Activated CD4-positive, alpha-beta memory T cell treated with anti-CD3 and anti-CD28 coated beads, Interleukin-2, amount 10 ng/mL, durations not matched to agents 7 days and 5 days (primary cell): ENCODE data around the gene HTN3. TPM values are rescaled to one million over a fixed set of nuclear protein-coding genes. Genes with fewer than 3 reads are reported as not detected.
"Not testable (repeated sequence)": the region's sequence is repeated elsewhere in the genome, so short reads cannot be mapped to it uniquely, and the experiment has no call there.

Experiments used
- CTCF ChIA-PET: fragments of 350-600 bp; sonication (Branson Sonifier 250); formaldehyde crosslinking; loops from one replicate; lab custom pipeline; 2021; ENCODE audit warnings: antibody characterized with exemption, inconsistent platforms; lab: Charles Lee
- POLR2A ChIA-PET: fragments of 350-600 bp; sonication (Branson Sonifier 250); formaldehyde crosslinking; loops from one replicate; lab custom pipeline; 2021; ENCODE audit warnings: antibody characterized with exemption; lab: Charles Lee
- DNase-seq: peaks from one replicate; pipeline ENCODE4 v3.0.0-alpha.2; 2020
- H3K27ac Mint-ChIP-seq: one replicate; pipeline ENCODE4 v1.8.0; 2021; ENCODE audit warnings: mild to moderate bottlenecking, mixed read lengths
- H3K27me3 Mint-ChIP-seq: one replicate; pipeline ENCODE4 v1.8.0; 2021; ENCODE audit warnings: mixed read lengths
- H3K36me3 Mint-ChIP-seq: one replicate; pipeline ENCODE4 v1.8.0; 2021; ENCODE audit warnings: low read depth, mixed read lengths
- H3K4me1 Mint-ChIP-seq: one replicate; pipeline ENCODE4 v1.8.0; 2021; ENCODE audit warnings: mixed read lengths
- H3K4me3 Mint-ChIP-seq: one replicate; pipeline ENCODE4 v1.8.0; 2021; ENCODE audit warnings: mild to moderate bottlenecking, mixed read lengths
- H3K9me3 Mint-ChIP-seq: one replicate; pipeline ENCODE4 v1.8.0; 2021; ENCODE audit warnings: mixed read lengths
- total RNA-seq, 2 experiments: library from RNA; stranded (reverse); gene quantifications; one replicate each; pipeline ENCODE4 v1.2.3, GENCODE V29; 2021

Gene HTN3
- total RNA-seq, 2 experiments from 2014 or later = not detected

DNA sequence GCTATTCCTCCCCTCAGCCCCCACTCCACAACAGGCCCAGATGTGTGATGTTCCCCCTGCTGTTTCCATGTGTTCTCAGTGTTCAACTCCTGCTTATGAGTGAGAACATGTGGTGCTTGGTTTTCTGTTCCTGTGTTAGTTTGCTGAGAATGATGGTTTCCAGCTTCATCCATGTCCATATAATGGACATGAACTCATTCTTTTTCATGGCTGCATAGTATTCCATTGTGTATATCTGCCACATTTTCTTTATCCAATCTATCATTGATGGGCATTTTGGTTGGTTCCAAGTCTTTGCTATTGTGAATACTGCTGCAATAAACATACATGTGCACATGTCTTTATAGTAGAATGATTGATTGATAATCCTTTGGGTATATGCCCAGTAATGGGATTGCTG is 11.7 kb downstream of the HTN3 start:
- H3K36me3 Mint-ChIP-seq, H3K4me1 Mint-ChIP-seq, H3K4me3 Mint-ChIP-seq, DNase-seq, H3K27me3 Mint-ChIP-seq, H3K27ac Mint-ChIP-seq, H3K9me3 Mint-ChIP-seq, POLR2A ChIA-PET, CTCF ChIA-PET: not testable (repeated sequence)

DNA sequence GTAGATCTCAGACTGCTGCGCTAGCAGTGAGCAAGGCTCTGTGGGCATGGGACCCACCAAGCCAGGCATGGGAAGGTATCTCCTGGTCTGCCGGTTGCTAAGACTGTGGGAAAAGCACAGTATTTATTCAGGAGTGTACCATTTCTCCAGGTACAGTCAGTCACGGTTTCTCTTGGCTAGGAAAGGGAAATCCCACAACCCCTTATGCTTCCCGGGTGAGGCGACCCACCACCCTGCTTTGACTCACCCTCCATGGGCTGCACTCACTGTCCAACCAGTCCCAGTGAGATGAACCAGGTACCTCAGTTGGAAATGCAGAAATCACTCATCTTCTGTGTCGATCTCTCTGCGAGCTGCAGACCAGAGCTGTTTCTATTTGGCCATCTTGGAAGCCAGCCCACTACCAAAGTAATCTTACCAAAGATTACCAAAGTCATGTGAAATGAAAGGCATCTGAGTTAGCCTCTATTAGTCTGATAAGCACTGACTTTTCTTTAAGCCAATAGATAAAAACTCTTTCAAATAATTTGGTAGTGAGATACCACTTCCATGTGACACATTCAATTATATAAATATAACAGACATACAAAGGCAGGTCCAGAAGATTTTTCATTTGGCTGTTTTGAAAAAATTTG is 13.5 kb downstream of the HTN3 start:
- ChIA-PET POLR2A (no interaction called here), CTCF (no interaction called here)
- Mint-ChIP-seq H3K27me3 (no peaks in the 10 kb centered on the region), H3K4me3 (no peak overlapping the region), H3K4me1 (no peaks in the 10 kb centered on the region), H3K27ac (no peak overlapping the region), H3K36me3 (no peaks in the 10 kb centered on the region), H3K9me3 (peaks cover 9% of the 10 kb centered on the region)
- no peak for DNase-seq

DNA sequence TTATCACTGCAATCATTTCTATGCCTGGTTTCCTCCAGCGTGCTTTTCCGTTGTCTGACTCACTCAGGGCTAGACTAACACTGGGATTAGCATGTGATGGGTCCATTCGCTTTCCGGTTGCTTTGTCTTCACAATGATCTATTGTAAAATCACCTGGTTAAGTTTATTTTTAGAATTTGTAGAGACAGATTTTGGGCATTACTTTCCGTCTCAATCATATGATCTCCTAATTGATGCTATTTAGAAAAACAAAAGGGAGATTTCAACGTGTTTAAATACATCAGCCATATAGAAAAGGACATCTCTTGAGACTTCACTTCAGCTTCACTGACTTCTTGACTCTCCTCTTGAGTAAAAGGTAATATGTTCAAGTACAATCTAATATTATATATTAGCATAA is 21.9 kb downstream of the HTN3 start, which contains the start of gene HTN1:
HTN1 (plus strand) TSS at position 301 of the 400 bp plus-strand sequence. CDS start 2,639 bp downstream, outside the sequence.
- H3K36me3 Mint-ChIP-seq, H3K27ac Mint-ChIP-seq, H3K4me1 Mint-ChIP-seq, H3K27me3 Mint-ChIP-seq, H3K4me3 Mint-ChIP-seq, CTCF ChIA-PET, POLR2A ChIA-PET, DNase-seq, H3K9me3 Mint-ChIP-seq: not testable (repeated sequence)

DNA sequence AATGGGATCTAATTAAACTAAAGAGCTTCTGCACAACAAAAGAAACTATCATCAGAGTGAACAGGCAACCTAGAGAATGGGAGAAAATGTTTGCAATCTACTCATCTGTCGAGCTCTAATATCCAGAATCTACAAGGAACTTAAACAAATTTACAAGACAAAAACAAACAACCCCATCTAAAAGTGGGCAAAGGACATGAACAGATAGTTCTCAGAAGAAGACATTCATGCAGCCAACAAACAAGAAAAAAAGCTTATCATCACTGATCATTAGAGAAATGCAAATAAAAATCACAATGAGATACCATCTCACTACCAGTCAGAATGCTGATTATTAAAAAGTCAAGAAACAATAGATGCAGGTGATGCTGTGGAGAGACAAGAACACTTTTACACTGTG is 28.3 kb downstream of the HTN3 start:
- not testable (repeated sequence) for H3K9me3 Mint-ChIP-seq

DNA sequence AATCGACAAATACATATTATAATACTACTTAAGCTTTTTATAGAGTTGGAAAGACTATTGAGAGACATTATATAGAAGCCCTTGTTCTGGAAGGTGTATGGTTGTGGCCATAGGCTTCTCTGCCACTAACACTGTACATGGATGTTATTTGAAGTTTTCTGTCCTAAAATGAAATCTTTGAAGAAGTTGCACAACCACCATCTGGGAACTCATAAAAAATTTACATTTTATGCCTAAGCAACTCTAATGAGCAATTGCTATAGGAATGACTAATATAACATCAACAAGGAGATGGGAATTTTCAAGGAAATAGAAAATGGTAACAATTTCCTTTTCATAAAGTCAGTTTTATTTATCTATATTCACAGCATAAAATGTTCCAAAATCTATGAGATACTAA is 29.4 kb downstream of the HTN3 start:
- Mint-ChIP-seq H3K27me3 (no peaks in the 10 kb centered on the region), H3K27ac (no peak overlapping the region), H3K4me3 (no peak overlapping the region), H3K4me1 (no peaks in the 10 kb centered on the region), H3K9me3 (no peaks in the 10 kb centered on the region), H3K36me3 (no peaks in the 10 kb centered on the region)
- CTCF ChIA-PET = no interaction called here
- POLR2A ChIA-PET = no interaction called here
- no peak for DNase-seq

More for the DNA sequence above, 28.3 kb downstream of the HTN3 start:
- H3K27me3 Mint-ChIP-seq, H3K36me3 Mint-ChIP-seq, DNase-seq, H3K4me3 Mint-ChIP-seq, H3K27ac Mint-ChIP-seq, H3K4me1 Mint-ChIP-seq, POLR2A ChIA-PET, CTCF ChIA-PET: not testable (repeated sequence)

DNA sequence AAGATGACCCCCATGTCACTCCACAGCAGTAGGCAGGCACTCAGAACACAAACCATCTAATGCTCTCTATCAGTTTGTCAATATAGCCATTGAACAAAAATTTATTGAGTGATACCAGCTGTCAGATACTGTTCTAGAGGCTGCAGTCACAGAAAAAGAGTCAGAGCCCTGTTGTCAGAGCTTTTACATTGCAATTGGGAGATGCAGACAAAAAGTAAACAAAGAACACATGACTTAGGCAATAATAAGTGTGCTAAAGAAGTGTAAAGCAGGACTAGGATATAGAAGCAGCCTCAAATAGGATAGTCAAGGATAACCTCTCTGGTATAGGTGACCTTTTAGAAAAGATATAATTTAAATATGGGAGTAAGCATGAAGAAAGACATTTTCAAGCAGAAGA is 30.9 kb downstream of the HTN3 start:
- Mint-ChIP-seq H3K36me3 (no peaks in the 10 kb centered on the region), H3K4me3 (no peak overlapping the region), H3K9me3 (no peaks in the 10 kb centered on the region), H3K4me1 (no peaks in the 10 kb centered on the region), H3K27ac (no peak overlapping the region), H3K27me3 (no peaks in the 10 kb centered on the region)
- DNase-seq = no peak
- ChIA-PET CTCF (no interaction called here), POLR2A (no interaction called here)

DNA sequence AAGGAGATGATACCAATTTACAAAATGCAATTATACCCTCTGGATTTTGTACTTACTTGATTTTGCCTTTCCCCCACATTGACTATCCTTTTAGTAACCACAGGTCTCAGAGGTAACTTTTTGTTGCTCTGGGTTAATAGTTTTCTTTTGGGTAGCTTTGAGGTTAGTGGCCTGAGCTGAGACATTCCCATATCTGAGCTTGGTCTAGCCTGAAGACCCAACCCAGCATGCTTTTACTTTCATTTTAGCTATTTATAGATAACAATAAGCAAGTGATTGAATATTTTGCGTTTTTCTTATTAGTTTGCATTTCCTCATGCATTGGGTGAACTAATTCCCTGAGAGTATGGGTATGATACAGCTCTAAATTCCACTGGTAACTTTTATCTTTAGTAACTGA is 33.7 kb downstream of the HTN3 start:
- CTCF ChIA-PET = no interaction called here
- POLR2A ChIA-PET = no interaction called here
- no peak for DNase-seq
- H3K36me3 Mint-ChIP-seq = no peaks in the 10 kb centered on the region
- H3K27me3 Mint-ChIP-seq = no peaks in the 10 kb centered on the region
- H3K4me1 Mint-ChIP-seq = no peaks in the 10 kb centered on the region
- H3K27ac Mint-ChIP-seq = no peak overlapping the region
- no peak overlapping the region for H3K4me3 Mint-ChIP-seq
- H3K9me3 Mint-ChIP-seq = no peaks in the 10 kb centered on the region

DNA sequence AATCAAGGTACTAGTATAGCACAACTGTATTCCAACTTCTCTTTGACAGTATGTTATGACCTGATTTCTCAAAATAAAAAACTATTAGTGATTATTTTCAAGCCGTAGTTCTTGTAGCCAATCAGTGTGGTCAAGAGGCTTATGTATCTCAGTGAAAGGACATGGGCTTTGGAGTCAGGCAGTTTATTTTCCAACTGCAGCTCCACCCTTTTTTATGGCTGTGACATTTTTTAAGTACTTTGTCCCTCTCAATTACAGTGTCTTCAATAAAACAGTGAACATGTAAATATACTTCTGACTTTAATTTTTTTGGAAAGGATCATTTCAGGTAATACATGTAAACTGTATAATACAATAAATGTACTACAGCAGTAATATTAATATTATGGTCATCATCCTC is 51.9 kb downstream of the HTN3 start:
- Mint-ChIP-seq H3K9me3 (no peaks in the 10 kb centered on the region), H3K36me3 (no peaks in the 10 kb centered on the region), H3K27me3 (no peaks in the 10 kb centered on the region), H3K4me1 (no peaks in the 10 kb centered on the region), H3K27ac (no peak overlapping the region), H3K4me3 (no peak overlapping the region)
- no peak for DNase-seq
- CTCF ChIA-PET = no interaction called here
- POLR2A ChIA-PET = no interaction called here

Other genes starting within 250 kb of the HTN3 start
- gene SULT1E1, start 168.3 kb upstream of the HTN3 start, total RNA-seq = not detected
- not detected for gene CSN1S1, start 97.4 kb upstream of the HTN3 start, total RNA-seq
- not detected for gene CSN2, start 62.7 kb upstream of the HTN3 start, total RNA-seq
- gene STATH, start 32.5 kb upstream of the HTN3 start, total RNA-seq = not detected
- not detected for gene HTN1, start 22.0 kb downstream of the HTN3 start, total RNA-seq
- not detected for gene PRR27, start 125.8 kb downstream of the HTN3 start, total RNA-seq
- not detected for gene ODAM, start 167.3 kb downstream of the HTN3 start, total RNA-seq
- gene FDCSP, start 197.7 kb downstream of the HTN3 start, total RNA-seq = not detected
- not detected for gene CSN3, start 214.1 kb downstream of the HTN3 start, total RNA-seq